H9 (cell line): ENCODE measurements around the gene SIDT2. TPM values are rescaled to one million over a fixed set of nuclear protein-coding genes. Genes with fewer than 3 reads are reported as not detected.
A peak's percentile ranks its signal among the peaks of the same experiment; 100 is the strongest.

Experiments
- DNase-seq: peaks from one replicate; pipeline ENCODE4 v3.0.0-alpha.2; 2017
- H2AFZ ChIP-seq: one replicate; pipeline ENCODE4 v1.6.1; 2013; ENCODE audit warnings: mild to moderate bottlenecking, low read length, control low read depth, moderate library complexity
- H2AK5ac ChIP-seq: 2 replicates; pipeline ENCODE4 v1.6.1; 2013; ENCODE audit warnings: low read length, control low read depth, mixed read lengths; ENCODE audit not compliant: insufficient read length
- H2BK120ac ChIP-seq: one replicate; pipeline ENCODE4 v1.6.1; 2013; ENCODE audit warnings: low read depth, mild to moderate bottlenecking, low read length, control low read depth, inconsistent platforms; ENCODE audit not compliant: poor library complexity, severe bottlenecking
- H2BK12ac ChIP-seq: 2 replicates; pipeline ENCODE4 v1.6.1; 2013; ENCODE audit warnings: low read length, control low read depth, mixed read lengths, low read depth; ENCODE audit not compliant: insufficient read length
- H2BK15ac ChIP-seq: 2 replicates; pipeline ENCODE4 v1.6.1; 2013; ENCODE audit warnings: low read depth, low read length, control low read depth
- H2BK20ac ChIP-seq: one replicate; pipeline ENCODE4 v1.6.1; 2013; ENCODE audit warnings: low read depth, mild to moderate bottlenecking, low read length, control low read depth, inconsistent platforms; ENCODE audit not compliant: poor library complexity, severe bottlenecking
- H2BK5ac ChIP-seq: 2 replicates; pipeline ENCODE4 v1.6.1; 2013; ENCODE audit warnings: low read length, control low read depth, mixed read lengths; ENCODE audit not compliant: insufficient read length
- H3K14ac ChIP-seq: 2 replicates; pipeline ENCODE4 v1.6.1; 2013; ENCODE audit warnings: low read length, control low read depth; ENCODE audit not compliant: insufficient read depth
- H3K18ac ChIP-seq: 2 replicates; pipeline ENCODE4 v1.6.1; 2013; ENCODE audit warnings: low read depth, mild to moderate bottlenecking, mixed read lengths, low read length, control low read depth; ENCODE audit not compliant: insufficient read length
- H3K23ac ChIP-seq: 2 replicates; pipeline ENCODE4 v1.6.1; 2013; ENCODE audit warnings: low read length, control low read depth, mixed read lengths, low read depth; ENCODE audit not compliant: insufficient read length
- H3K23me2 ChIP-seq: 2 replicates; pipeline ENCODE4 v1.6.1; 2013; ENCODE audit warnings: low read depth, mild to moderate bottlenecking, mixed read lengths, low read length, control low read depth; ENCODE audit not compliant: insufficient read length, poor library complexity, severe bottlenecking
- H3K27ac ChIP-seq: 2 replicates; pipeline ENCODE4 v1.5.1; 2013; ENCODE audit warnings: low read length, control low read depth, mixed read lengths, low read depth; ENCODE audit not compliant: insufficient read length
- H3K27me3 ChIP-seq: 2 replicates; pipeline ENCODE4 v1.6.1; 2013; ENCODE audit warnings: low read length, control low read depth, inconsistent platforms; ENCODE audit not compliant: insufficient read depth
- H3K4ac ChIP-seq: 2 replicates; pipeline ENCODE4 v1.6.1; 2013; ENCODE audit warnings: low read depth, mild to moderate bottlenecking, control low read depth, inconsistent platforms, low read length, moderate library complexity
- H3K4me1 ChIP-seq: 2 replicates; pipeline ENCODE4 v1.6.1; 2013; ENCODE audit warnings: low read length, control low read depth, inconsistent platforms; ENCODE audit not compliant: insufficient read depth
- H3K4me2 ChIP-seq: 2 replicates; pipeline ENCODE4 v1.6.1; 2013; ENCODE audit warnings: low read length, control low read depth, mixed read lengths; ENCODE audit not compliant: insufficient read length, insufficient read depth
- H3K56ac ChIP-seq: 2 replicates; pipeline ENCODE4 v1.6.1; 2013; ENCODE audit warnings: low read depth, mild to moderate bottlenecking, mixed read lengths, low read length, control low read depth; ENCODE audit not compliant: insufficient read length
- H3K79me1 ChIP-seq: 2 replicates; pipeline ENCODE4 v1.6.1; 2013; ENCODE audit warnings: low read depth, mild to moderate bottlenecking, moderate library complexity, low read length, control low read depth, inconsistent platforms; ENCODE audit not compliant: insufficient read depth, poor library complexity, severe bottlenecking
- H3K79me2 ChIP-seq: 2 replicates; pipeline ENCODE4 v1.6.1; 2013; ENCODE audit warnings: low read length, control low read depth, inconsistent platforms; ENCODE audit not compliant: insufficient read depth
- H3K9ac ChIP-seq: 2 replicates; pipeline ENCODE4 v1.6.1; 2013; ENCODE audit warnings: low read length, control low read depth, mixed read lengths; ENCODE audit not compliant: insufficient read length; ENCODE audit errors: extremely low read depth
- H3K9me3 ChIP-seq: one replicate; pipeline ENCODE4 v1.6.1; 2013; ENCODE audit warnings: low read depth, low read length, inconsistent platforms; ENCODE audit not compliant: control insufficient read depth
- H3T11ph ChIP-seq: one replicate; pipeline ENCODE4 v1.6.1; 2013; ENCODE audit warnings: mild to moderate bottlenecking, low read length, control low read depth, inconsistent platforms
- H4K20me1 ChIP-seq: one replicate; pipeline ENCODE4 v1.6.1; 2013; ENCODE audit not compliant: control insufficient read depth, insufficient read length, insufficient read depth
- H4K5ac ChIP-seq: 2 replicates; pipeline ENCODE4 v1.6.1; 2013; ENCODE audit warnings: low read depth, mild to moderate bottlenecking, mixed read lengths, low read length, control low read depth; ENCODE audit not compliant: insufficient read length
- H4K8ac ChIP-seq: replicated peaks from 2 replicates; pipeline ENCODE4 v1.6.1; 2013; ENCODE audit warnings: low read length, control low read depth, mixed read lengths, low read depth; ENCODE audit not compliant: insufficient read length
- H4K91ac ChIP-seq: 2 replicates; pipeline ENCODE4 v1.6.1; 2013; ENCODE audit warnings: low read depth, mild to moderate bottlenecking, moderate library complexity, mixed read lengths, low read length, control low read depth; ENCODE audit not compliant: insufficient read length
- H3K27ac Mint-ChIP-seq, 3 experiments: 2 replicates in 2 of 3; 3 replicates in 1 of 3; pipeline ENCODE4 v1.8.0; 2020 to 2021; ENCODE audit warnings: mixed read lengths in 3 of 3, mild to moderate bottlenecking in 1 of 3, moderate library complexity in 1 of 3
- H3K27me3 Mint-ChIP-seq: 2 replicates; pipeline ENCODE4 v1.8.0; 2021; ENCODE audit warnings: low read depth, mild to moderate bottlenecking, moderate library complexity, mixed read lengths
- H3K36me3 Mint-ChIP-seq, 3 experiments: 2 replicates in 2 of 3; 3 replicates in 1 of 3; pipeline ENCODE4 v1.8.0; 2020 to 2021; ENCODE audit warnings: low read depth in 3 of 3, mixed read lengths in 3 of 3; ENCODE audit not compliant: insufficient read depth in 1 of 3
- H3K4me1 Mint-ChIP-seq, 2 experiments: 2 replicates each; pipeline ENCODE4 v1.8.0; 2020; ENCODE audit warnings: mixed read lengths in 2 of 2
- H3K4me3 Mint-ChIP-seq, 2 experiments: 2 replicates in 1 of 2; 3 replicates in 1 of 2; pipeline ENCODE4 v1.8.0; 2020 to 2021; ENCODE audit warnings: mild to moderate bottlenecking in 2 of 2, mixed read lengths in 2 of 2, moderate library complexity in 1 of 2
- H3K9me3 Mint-ChIP-seq, 2 experiments: 2 replicates in 1 of 2; 3 replicates in 1 of 2; pipeline ENCODE4 v1.8.0; 2020; ENCODE audit warnings: mild to moderate bottlenecking in 2 of 2, mixed read lengths in 2 of 2, moderate library complexity in 1 of 2
- CTCF ChIP-seq: fragments of 200-600 bp; sonication (generic); conservative IDR thresholded peaks from 3 replicates; pipeline ENCODE4 v1.8.0; 2021; ENCODE audit warnings: antibody characterized with exemption, mild to moderate bottlenecking
- WGBS: extraction: QIAGEN DNeasy Blood & Tissue Kit; methylation state at CpG from one replicate; pipeline ENCODE4 v1.1.7; 2013; ENCODE audit warnings: missing lambda C conversion rate, low lambda C conversion rate, mixed read lengths; ENCODE audit not compliant: insufficient read length; ENCODE audit errors: extremely low coverage; 5-methylcytosine and 5-hydroxymethylcytosine counted together
- total RNA-seq: library from RNA; stranded (reverse); gene quantifications from 2 replicates; pipeline ENCODE4 v1.2.1, GENCODE V29; 2021

Gene SIDT2
- total RNA-seq, 1 experiment from 2014 or later: 18.3 TPM

GRCh38 chr11:117221775-117222517, 43.4 kb downstream of the SIDT2 start:
- Mint-ChIP-seq H3K27ac (peak overlapping the region in 1 of 3 experiments; percentile 19; a peak in 4 of 7 replicates), H3K9me3 (no peaks in the 10 kb centered on the region), H3K4me3 (no peak overlapping the region), H3K27me3 (no peaks in the 10 kb centered on the region), H3K4me1 (peaks cover 3 to 6% of the 10 kb centered on the region in 2 experiments), H3K36me3 (peaks cover 7 to 72% (median 37%) of the 10 kb centered on the region in 3 experiments)
- Histone ChIP-seq H2BK5ac (no peak overlapping the region), H3K4ac (no peak overlapping the region), H4K20me1 (no peaks in the 10 kb centered on the region), H3K23ac (no peak overlapping the region), H3K79me2 (no peaks in the 10 kb centered on the region), H2BK120ac (no peak overlapping the region), H3K4me1 (no peaks in the 10 kb centered on the region), H3K4me2 (no peak overlapping the region), H3K27ac (no peak overlapping the region), H4K91ac (no peak overlapping the region), H3K14ac (no peak overlapping the region), H3K9ac (no peak overlapping the region), H3K18ac (no peak overlapping the region), H3K56ac (no peak overlapping the region), H3K23me2 (no peaks in the 10 kb centered on the region), H3K9me3 (no peaks in the 10 kb centered on the region), H2BK20ac (no peak overlapping the region), H2AFZ (no peak overlapping the region), H3K79me1 (no peaks in the 10 kb centered on the region), H2BK15ac (no peak overlapping the region), H4K8ac (no peak overlapping the region), H3K27me3 (no peaks in the 10 kb centered on the region), H3T11ph (no peak overlapping the region), H2BK12ac (no peak overlapping the region), H4K5ac (no peak overlapping the region), H2AK5ac (no peak overlapping the region)
- WGBS: no CpG with 5 or more reads among the region's 7 CpGs
- DNase-seq: no peak
- TF ChIP-seq CTCF: no peak
